Peyer's patch (tissue), 4 donors: ENCODE results near the gene ADAM23. TPM values are rescaled to one million over a fixed set of nuclear protein-coding genes. Genes with fewer than 3 reads are reported as not detected.

Experiments
- DNase-seq, 3 donors: peaks; one replicate each; pipeline ENCODE4 v3.0.0-alpha.2; 2017 to 2019
- H3K27ac ChIP-seq, 4 donors: fragments of 200-600 bp; sonication (generic); one replicate each; pipeline ENCODE4 v1.5.1; 2016 to 2019
- H3K27me3 ChIP-seq, 2 donors: fragments of 200-600 bp; sonication (generic); one replicate each; pipeline ENCODE4 v1.5.1; 2019
- H3K36me3 ChIP-seq, 3 donors: fragments of 200-600 bp; sonication (generic); one replicate each; pipeline ENCODE4 v1.5.1; 2016 to 2019
- H3K4me1 ChIP-seq, 4 donors: fragments of 200-600 bp; sonication (generic); one replicate each; pipeline ENCODE4 v1.5.1; 2016 to 2019
- H3K4me3 ChIP-seq, 4 donors: fragments of 200-600 bp; sonication (generic); 1 replicate in 3 of 4; 2 replicates in 1 of 4; pipeline ENCODE4 v1.5.1; 2016 to 2019; ENCODE audit warnings: mild to moderate bottlenecking in 1 of 4
- H3K9me3 ChIP-seq, 4 donors: fragments of 200-600 bp; sonication (generic); one replicate each; pipeline ENCODE4 v1.5.1; 2016 to 2019; ENCODE audit warnings: mild to moderate bottlenecking in 1 of 4
- CTCF ChIP-seq, 6 experiments: fragments of 450-650 bp in 4 of 6; fragments of 200-600 bp in 2 of 6; sonication (generic) in 1 of 6; IDR thresholded peaks; one replicate each; pipeline ENCODE4 v1.5.1; 2017 to 2019; ENCODE audit warnings: antibody characterized with exemption in 6 of 6, mild to moderate bottlenecking in 3 of 6, moderate library complexity in 1 of 6
- POLR2A ChIP-seq, 2 donors: fragments of 450-650 bp; IDR thresholded peaks; one replicate each; pipeline ENCODE4 v1.5.1; 2017; ENCODE audit warnings: antibody characterized with exemption in 2 of 2, mild to moderate bottlenecking in 2 of 2, moderate library complexity in 2 of 2
- total RNA-seq, 4 donors: library from RNA; depleted of rRNA; stranded (reverse); fragments of >200 nt; gene quantifications; one replicate each; pipeline ENCODE4 v1.1.0, GENCODE V29; 2016

ADAM23 gene
- total RNA-seq, 4 donors from 2014 or later, result 0.47 to 2.5 (median 1.4) TPM

GRCh38 chr2:206482123-206482522 is 38.8 kb downstream of the ADAM23 start:
- Histone ChIP-seq H3K4me3 (no peak overlapping the region), H3K4me1 (no peaks in the 10 kb centered on the region), H3K9me3 (no peaks in the 10 kb centered on the region), H3K27ac (no peak overlapping the region), H3K27me3 (no peaks in the 10 kb centered on the region), H3K36me3 (no peaks in the 10 kb centered on the region)
- no peak for DNase-seq
- TF ChIP-seq POLR2A (IDR thresholded peaks at IDR 0.05) (no peak), CTCF (IDR thresholded peaks at IDR 0.05) (no peak)

DNA sequence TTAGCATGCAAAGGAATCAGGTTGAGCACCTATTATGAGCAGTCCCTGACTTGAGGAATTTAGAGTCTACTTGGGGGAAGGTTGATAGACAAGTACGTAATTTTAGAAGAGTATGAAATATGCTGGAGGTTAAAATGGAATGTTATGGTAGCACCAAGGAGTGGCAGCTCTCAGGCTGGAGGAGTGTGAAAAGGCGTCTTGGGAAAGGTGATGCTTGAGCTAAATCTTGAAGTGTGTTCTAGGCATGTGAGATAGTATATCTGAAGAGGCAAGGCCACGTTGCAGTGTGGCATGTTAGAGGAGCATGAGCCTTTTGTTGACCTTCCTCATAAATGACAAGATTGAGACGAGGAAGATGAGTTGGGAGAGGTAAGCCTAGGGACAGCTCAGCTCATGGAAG is 39.3 kb downstream of the ADAM23 start:
- Histone ChIP-seq H3K4me3 (no peak overlapping the region), H3K36me3 (no peaks in the 10 kb centered on the region), H3K27ac (no peak overlapping the region), H3K27me3 (no peaks in the 10 kb centered on the region), H3K4me1 (no peaks in the 10 kb centered on the region), H3K9me3 (no peaks in the 10 kb centered on the region)
- TF ChIP-seq CTCF (IDR thresholded peaks at IDR 0.05), result no peak
- TF ChIP-seq POLR2A (IDR thresholded peaks at IDR 0.05), result no peak
- no peak for DNase-seq

- no peak overlapping the region for H3K27ac ChIP-seq
- H3K9me3 ChIP-seq, result no peaks in the 10 kb centered on the region
- DNase-seq, result no peak
- no peak overlapping the region for H3K4me3 ChIP-seq
- TF ChIP-seq POLR2A (IDR thresholded peaks at IDR 0.05), result no peak
- no peaks in the 10 kb centered on the region for H3K4me1 ChIP-seq
- no peaks in the 10 kb centered on the region for H3K27me3 ChIP-seq
- no peaks in the 10 kb centered on the region for H3K36me3 ChIP-seq
Observed at GRCh38 chr2:206488053-206488452, 44.7 kb downstream of the ADAM23 start.

GRCh38 chr2:206488623-206489022 is 45.3 kb downstream of the ADAM23 start:
- Histone ChIP-seq H3K27me3 (no peaks in the 10 kb centered on the region), H3K27ac (no peak overlapping the region), H3K36me3 (no peaks in the 10 kb centered on the region), H3K4me1 (no peaks in the 10 kb centered on the region), H3K9me3 (no peaks in the 10 kb centered on the region), H3K4me3 (no peak overlapping the region)
- DNase-seq, result no peak
- TF ChIP-seq POLR2A (IDR thresholded peaks at IDR 0.05) (no peak), CTCF (IDR thresholded peaks at IDR 0.05) (no peak)

- H3K4me1 ChIP-seq, result no peaks in the 10 kb centered on the region
- no peaks in the 10 kb centered on the region for H3K27me3 ChIP-seq
- no peak overlapping the region for H3K4me3 ChIP-seq
- H3K9me3 ChIP-seq, result no peaks in the 10 kb centered on the region
- TF ChIP-seq POLR2A (IDR thresholded peaks at IDR 0.05), result no peak
- TF ChIP-seq CTCF (IDR thresholded peaks at IDR 0.05), result no peak
- H3K27ac ChIP-seq, result no peak overlapping the region
- no peaks in the 10 kb centered on the region for H3K36me3 ChIP-seq
- DNase-seq, result no peak
Observed at GRCh38 chr2:206494061-206494460, 50.7 kb downstream of the ADAM23 start.

- Histone ChIP-seq H3K4me1 (no peaks in the 10 kb centered on the region), H3K36me3 (no peaks in the 10 kb centered on the region), H3K4me3 (no peak overlapping the region), H3K27me3 (no peaks in the 10 kb centered on the region), H3K27ac (no peak overlapping the region), H3K9me3 (no peaks in the 10 kb centered on the region)
- TF ChIP-seq CTCF (IDR thresholded peaks at IDR 0.05) (no peak), POLR2A (IDR thresholded peaks at IDR 0.05) (no peak)
- no peak for DNase-seq
Observed at GRCh38 chr2:206502729-206503128, 59.4 kb downstream of the ADAM23 start.
